ENCODE data around the gene COL9A3.
"Not testable (repeated sequence)": the region's sequence is repeated elsewhere in the genome, so short reads cannot be mapped to it uniquely, and the experiment has no call there.

Gene COL9A3

DNA sequence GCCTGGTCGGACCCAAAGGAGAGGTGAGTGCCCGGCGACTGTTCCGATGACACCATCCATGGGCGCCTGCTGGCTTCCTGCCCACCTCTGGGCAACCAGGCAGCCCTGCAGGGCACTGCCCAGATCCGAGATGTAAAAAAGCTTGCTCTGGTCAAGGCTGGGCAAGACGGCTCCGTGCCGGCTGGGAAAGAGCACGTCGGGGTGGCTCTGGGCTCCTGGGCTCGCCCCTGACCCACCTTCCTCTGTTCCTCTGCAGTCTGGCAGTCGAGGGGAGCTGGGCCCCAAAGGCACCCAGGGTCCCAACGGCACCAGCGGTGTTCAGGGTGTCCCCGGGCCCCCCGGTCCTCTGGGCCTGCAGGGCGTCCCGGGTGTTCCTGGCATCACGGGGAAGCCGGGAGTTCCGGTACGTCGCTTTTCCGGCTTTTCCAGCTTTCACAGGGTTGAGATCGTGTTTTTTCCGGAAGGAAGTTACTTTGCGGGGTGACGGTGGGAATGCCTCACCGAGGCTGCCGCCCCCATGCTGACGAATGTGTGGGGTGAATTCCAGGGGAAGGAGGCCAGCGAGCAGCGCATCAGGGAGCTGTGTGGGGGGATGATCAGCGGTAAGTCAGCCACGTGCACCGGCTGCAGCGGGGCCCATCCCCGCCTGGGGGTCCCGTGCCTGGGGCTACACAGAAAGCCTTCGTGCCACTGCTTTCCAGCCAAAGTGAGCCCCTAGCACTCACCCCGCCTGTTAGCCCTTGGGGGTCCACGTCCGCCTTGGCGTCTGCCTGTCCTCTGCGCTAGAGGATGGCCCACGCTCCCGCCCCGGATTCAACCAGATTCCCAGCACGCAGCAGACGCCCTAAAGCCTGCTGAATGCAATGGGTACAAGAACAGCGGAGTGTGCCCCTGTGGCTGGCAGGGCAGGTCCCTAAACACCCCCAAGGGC, 19.3 kb downstream of the COL9A3 start:
- peak; percentile 72 for DNase-seq (ENCODE audit: low spot score)

DNA sequence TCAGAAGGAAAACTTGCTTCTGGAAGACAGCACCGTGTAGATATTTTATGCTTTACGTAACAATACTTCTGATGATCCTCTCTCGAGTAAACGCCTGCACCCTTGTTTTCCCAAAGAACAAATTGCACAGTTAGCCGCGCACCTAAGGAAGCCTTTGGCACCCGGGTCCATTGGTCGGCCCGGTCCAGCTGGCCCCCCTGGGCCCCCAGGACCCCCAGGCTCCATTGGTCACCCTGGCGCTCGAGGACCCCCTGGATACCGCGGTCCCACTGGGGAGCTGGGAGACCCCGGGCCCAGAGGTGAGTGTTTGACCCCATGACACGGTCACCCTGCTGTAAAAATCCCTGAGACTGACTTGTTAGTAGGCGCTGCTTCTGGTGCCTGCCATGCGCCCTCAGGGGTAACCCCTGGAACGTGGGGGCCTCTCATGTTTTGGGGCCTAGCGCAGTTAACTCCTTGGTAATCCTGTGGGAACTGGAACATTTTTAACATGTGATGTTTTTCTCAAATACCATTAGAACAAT, 20.2 kb downstream of the COL9A3 start:
- DNase-seq (ENCODE audit: low spot score) = no peak

DNA sequence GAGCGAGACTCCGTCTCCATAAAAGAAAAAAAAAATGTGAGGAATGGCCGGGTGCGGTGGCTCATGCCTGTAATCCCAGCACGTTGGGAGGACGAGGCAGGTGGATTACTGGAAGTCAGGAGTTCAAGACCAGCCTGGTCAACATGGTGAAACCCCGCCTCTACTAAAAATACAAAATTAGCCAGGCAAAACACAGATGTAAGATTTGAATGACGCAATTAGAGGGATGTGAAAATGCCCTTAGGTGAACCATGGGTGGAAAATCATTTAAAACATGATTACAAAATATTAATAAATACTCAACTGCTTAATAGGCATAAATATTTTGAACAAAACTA, 20.9 kb downstream of the COL9A3 start:
- no peak for DNase-seq (ENCODE audit: low spot score)

DNA sequence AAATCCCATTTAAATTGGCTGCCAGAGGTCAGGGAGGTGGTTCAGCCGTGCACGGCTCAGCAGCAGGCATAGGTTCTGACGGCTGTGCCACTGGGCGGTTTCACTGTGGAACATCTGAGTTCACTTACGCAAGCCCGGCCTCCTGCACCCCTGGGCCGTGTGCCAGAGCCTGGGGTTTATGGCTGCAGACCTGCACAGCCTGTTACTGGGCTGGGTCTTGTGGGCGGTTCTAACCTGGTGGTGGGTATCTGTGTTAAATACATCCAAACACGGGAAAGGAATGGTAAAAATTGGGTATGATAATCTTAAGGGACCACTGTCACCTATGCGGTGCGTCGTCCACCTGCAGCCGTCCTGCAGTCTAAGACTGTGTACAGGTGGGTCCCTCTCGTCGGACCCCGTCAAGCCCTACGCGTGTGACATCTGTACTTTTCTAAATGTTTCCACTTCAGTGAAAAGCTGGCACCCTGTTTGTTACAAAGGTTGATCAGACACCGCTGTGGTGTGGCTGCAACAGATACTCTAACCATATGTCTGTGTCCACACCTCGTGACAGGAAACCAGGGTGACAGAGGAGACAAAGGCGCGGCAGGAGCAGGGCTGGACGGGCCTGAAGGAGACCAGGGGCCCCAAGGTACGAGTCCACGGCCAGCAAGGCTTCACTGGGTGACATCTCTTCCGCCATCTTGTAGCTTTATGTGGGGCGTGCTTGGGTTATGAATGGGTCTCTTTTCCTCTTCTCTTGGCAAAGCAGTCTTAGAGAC, 21.5 kb downstream of the COL9A3 start:
- peak; percentile 63 for DNase-seq (ENCODE audit: low spot score)

DNA sequence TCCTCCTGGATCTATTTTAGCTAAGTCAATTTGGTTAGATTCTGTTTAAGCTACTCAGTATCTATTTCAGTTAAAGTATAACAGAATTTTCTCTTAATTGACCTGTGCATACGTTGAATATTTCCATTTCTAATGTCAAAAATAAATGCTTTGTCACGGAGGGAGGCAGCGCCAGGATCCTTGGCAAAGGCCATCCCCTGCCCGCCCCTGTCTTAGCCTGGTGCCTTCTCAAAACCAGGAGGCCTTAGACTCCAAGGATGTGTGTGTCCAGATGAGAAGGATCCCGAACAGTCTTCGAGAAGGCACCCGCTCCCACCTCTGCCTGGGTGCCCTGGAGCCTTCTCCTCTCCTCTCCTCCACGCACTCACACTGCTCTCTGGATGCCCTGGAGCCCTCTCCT, 22.4 kb downstream of the COL9A3 start:
- no peak for DNase-seq (ENCODE audit: low spot score)

DNA sequence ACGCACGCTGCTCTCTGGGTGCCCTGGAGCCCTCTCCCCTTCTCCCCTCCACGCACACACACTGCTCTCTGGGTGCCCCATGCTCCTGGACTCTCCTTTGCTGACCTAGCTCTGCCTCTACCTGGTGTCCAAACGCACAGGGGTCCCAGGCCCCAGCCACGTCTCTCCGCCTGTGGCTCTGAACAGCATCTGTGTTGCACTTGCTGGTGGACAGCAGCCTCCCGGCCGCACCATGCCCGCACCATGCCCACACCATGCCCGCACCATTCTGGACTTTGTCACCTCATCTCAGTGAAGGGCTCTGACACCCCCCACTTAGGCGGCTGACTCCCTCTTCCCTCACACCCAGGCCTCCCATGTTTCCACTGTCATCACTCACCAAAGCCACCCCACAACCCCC, 23.0 kb downstream of the COL9A3 start:
- DNase-seq (ENCODE audit: low spot score) = no peak

DNA sequence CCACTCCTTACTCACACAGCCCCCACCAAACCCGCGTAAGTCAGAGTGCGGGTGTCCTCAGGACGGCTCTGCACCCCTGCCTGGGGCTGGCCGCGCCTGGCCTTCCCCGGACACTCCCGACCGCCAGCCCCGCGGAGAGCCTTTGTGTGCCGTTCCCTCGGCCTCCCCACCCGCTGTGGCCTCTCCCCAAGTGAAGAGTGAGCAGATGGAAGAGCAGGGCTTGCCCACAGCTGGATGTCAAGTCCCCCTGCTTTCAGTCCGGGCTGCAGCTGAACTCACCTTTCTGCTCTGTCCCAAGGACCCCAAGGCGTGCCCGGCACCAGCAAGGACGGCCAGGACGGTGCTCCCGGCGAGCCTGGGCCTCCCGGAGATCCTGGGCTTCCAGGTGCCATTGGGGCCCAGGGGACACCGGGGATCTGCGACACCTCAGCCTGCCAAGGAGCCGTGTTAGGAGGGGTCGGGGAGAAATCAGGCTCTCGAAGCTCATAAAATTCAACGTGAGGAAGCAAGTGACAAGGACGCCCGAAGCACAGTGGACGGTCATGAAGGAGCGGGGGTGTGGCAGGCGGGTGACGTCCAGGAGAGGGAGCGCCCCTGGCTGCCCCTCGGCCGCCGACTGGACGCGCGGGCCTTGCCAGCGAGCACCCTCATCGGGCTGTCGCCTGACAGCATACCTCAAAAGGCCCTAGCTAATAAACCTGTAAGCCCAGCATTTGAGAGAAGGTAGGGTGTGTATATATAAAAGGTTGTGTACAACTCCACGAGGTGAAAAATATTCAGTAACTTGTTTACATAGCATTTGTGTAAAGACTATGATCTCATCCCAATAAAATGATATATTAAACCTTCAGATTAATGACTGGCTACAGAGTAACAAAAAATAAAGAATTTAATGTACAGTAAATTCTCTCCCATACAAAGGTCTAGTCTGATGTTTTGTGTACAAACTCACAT, 23.7 kb downstream of the COL9A3 start:
- peak; percentile 4 for DNase-seq (ENCODE audit: low spot score)

DNA sequence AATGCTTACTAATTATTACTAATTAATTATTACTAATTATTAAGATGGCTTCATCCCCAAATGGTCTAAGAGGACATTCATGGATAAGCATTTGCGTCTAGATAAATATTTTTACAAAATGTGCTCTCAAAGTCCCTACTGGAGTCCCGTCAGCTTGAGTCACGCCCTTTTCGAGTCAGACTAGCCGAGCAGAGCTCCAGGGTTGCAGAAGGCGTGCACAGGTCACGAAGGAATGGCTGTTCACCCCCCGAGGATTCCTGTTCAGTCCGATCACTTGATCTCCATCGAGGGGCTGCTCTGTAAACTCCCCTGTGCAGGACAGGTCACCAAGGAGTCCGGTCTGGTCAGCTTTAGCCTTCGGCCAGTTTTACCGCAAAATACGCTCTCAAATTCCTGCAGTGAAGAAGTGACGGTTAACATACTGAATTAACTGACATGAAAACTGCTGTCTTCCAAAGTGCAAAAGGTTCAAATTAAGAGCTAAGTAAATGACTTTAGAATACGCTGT, 24.9 kb downstream of the COL9A3 start:
- no peak for DNase-seq (ENCODE audit: low spot score)

DNA sequence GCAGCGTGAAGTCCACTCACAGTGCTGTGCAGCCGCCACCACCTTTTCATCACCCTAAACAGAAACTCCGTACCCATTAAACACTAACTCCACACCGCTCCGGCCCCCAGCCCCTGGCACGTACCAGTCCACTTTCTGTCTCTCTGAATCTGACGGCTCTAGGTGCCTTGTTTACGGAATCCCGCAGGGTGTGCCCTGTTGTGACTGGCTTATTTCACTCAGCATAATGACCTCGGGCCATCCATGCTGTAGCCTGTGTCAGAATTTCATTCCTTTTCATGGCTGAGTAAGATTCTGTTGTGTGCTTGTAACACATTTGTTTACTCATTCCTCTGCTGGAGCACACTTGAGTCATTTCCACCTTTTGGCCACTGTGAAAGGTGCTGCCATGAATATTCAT, 26.8 kb downstream of the COL9A3 start:
- no peak for DNase-seq (ENCODE audit: low spot score)

DNA sequence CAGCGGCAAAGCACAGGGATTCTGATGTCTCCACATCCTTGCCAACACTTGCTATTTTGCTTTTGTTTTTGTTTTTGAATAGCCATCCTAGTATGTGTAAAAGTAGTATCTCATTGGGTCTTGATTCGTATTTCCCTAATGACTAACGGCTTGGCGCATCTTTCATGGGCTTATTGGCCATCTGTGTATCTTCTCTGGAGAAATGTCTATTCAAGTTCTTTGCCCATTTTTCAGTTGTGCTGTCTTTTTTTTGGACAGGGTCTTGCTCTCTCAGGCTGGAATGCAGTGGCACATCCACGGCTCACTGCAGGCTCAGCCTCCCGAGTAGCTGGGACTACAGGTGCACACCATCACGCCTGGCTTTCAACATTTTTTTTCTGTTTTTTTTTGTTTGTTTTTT, 27.3 kb downstream of the COL9A3 start:
- DNase-seq (ENCODE audit: low spot score) = no peak

DNA sequence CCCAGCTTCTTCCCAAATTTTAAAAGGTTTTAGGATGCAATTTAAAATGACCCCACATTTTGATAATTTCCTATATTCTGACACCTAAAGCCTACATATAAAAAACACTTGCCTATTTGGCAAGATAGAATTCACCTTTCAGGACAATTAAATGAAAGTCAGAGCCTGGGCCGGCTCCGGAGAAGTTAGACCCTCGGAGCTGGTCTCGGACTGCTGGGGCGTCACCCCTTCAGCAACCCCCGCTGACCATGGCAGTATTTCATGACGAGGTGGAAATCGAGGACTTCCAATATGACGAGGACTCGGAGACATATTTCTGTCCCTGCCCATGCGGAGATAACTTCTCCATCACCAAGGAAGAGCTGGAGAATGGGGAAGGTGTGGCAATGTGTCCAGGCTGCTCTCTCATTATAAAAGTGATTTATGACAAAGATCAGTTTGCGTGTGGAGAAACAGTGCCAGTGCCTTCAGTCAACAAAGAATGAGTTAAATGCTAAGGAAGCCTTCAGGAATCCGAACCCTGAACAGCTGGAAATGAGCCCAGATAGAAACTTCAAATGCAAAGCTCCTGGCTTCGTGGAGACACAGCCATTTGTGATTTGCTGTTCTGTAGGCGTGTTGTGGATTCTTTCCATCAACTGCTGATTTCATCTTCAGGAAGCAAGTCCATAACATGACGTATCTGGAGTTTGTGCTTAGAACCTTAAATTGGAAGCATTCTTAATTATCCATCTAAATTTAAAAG, 28.7 kb downstream of the COL9A3 start:
- DNase-seq (ENCODE audit: low spot score) = no peak

DNA sequence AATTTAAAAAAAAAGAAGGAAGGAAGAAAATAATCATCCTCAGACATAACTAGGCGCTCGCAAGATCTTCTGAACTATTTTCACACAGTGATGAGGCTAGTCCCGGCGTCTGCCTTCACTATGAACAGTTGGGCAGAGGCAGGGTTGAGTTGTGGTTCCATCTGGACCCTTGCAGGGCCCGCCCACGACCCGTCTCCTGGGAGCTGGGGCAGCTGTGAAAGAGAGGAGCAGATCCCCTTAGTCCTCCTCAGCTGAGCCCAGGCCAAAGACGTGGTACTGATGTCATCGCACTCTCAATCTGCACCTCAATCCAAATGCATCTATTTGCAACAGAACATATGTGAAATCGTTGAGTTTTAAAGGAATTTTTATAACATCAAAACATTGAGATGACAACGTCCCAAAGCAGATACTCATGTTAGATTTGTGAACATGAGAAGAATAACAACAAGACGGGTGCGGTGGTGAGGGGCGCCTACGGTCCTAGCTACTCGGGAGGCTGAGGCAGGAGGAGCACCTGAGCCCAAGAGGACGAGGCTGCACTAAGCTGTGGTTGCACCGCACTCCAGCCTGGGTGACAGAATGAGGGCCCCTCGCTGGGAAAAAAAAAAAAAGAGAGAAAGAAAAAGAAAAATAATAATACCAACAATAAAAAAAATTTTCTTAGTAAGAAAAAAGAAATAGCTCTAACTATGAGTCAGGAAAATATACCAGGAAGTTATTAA, 29.5 kb downstream of the COL9A3 start:
- no peak for DNase-seq (ENCODE audit: low spot score)

DNA sequence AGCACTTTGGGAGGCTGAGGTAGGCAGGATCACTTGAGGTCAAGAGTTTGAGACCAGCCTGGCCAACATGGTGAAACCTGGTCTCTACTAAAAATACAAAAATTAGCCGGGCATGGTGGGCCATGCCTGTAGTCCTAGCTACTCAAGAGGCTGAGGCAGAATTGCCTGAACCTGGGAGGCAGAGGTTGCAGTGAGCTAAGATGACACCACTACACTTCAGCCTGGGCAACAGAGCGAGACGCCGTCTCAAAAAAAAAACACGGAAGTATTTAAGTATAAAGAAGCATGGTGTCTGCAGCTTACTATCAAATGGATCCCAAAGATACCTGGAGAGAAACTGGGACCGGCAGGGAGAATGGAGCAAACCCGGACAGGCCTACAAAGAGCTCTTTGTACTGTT, 32.1 kb downstream of the COL9A3 start:
- not testable (repeated sequence) for DNase-seq (ENCODE audit: low spot score)

DNA sequence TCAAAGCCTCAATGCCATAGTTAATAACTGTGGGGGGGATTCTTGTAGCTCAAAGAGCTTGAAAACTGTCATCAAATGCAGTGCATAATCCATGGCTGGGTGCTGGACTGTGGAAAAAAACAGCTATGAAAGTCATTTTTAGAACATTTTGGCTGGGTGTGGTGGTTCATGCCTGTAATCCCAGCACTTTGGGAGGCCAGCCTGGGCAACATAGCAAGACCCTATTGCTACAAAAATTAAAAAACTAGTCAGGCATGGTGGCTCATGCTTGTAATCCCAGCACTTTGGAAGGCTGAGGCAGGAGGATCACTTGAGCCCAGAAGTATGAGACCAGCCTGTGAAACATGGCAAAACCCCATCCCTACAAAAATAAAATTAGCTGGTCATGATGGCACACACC, 32.6 kb downstream of the COL9A3 start:
- DNase-seq (ENCODE audit: low spot score) = no peak

DNA sequence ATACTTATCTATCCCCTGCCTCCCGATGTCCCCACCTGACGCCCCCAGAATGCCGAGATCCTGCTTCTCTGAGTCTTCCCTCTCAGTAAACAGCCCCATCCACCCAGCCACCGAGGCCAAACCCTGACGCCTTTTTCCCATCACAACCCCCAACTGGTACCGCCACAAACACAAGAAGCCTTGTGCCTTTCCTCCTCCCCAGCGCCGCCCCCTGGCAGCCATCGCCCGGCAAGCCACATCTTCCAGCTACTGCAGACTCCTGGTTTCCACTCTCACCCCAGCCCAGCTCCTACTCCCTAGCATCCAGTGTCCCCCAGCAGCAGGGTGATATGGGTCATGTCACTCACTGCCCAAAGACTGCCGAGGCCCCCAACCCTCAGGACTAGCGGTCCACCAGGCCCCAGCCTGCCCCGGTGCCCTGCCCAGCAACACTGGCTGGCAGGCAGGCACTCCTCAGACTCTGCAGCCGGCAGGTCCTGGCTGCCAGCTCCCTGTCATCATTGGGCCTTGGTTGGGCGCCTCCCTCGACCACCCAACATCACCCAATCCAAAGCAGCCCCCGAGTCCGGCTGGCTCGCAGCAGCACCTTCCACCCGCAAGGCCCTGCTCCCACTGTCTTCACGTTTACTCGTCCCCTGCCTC, 33.6 kb downstream of the COL9A3 start:
- no peak for DNase-seq (ENCODE audit: low spot score)

DNA sequence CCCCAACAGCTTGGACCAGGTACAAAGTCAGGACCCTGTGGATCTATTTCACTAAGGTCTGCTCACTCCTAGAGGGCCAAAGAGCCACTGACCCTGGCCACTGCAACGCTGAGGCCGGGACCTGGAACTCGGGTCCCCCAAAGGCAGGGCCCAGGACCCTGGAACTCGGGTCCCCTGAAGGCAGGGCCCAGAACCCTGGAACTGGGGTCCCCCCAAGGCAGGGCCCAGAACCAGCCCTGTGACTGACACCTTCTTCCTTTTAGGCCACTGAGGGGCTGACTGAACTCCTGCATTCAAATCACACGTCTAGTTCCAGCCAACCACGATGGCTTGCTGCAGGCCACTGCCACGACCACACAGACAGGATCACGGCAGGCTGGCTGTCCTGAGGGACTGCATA, 35.3 kb downstream of the COL9A3 start:
- no peak for DNase-seq (ENCODE audit: low spot score)

DNA sequence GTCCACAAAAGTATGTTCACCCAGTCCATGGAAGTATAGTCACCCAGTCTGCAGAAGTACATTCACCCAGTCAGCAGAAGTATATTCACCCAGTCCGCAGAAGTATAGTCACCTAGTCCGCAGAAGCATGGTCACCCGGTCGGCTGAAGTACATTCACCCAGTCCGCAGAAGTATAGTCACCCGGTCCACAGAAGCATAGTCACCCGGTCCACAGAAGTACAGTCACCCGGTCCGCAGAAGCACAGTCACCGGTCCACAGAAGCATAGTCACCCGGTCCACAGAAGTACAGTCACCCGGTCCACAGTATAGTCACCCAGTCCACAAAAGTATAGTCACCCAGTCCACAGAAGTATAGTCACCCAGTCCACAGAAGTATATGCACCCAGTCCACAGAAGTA, 36.0 kb downstream of the COL9A3 start:
- no peak for DNase-seq (ENCODE audit: low spot score)

DNA sequence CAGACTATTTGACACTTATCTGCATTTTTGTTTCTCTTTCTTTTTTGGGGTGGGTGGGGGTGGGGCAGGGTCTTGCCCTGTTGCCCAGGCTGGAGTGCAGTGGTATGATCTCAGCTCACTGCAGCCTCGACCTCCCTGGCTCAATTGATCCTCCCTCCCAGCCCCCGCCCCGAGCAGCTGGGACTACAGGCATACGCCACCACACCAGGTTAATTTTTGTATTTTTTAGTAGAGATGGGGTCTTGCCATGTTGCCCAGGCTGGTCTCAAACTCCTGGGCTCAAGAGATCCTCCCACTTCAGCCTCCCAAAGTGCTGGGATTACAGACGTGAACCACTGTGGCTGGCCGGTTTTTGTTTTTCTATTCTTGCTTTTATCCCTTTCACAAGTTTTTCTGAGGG, 36.5 kb downstream of the COL9A3 start:
- DNase-seq (ENCODE audit: low spot score) = not testable (repeated sequence)

DNA sequence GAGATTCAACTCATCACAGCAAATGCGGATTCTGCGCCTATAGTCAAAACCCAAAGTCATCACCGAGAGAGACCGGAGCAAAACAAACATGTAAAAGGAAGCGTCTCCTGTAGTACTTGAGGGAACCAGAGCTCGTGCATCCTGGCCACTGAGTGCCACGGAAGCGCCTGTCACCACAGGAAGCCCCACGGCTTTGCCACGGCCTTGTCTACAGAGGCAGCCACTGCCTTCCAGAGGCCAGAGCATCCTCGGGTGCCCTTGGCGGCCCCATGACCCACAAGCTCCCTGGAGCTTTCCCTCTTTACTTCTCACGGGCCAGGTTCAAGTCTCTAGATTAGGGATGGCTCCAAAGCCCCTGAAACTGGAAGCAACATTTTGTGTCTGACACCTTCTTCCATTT, 37.3 kb downstream of the COL9A3 start:
- DNase-seq (ENCODE audit: low spot score) = no peak

DNA sequence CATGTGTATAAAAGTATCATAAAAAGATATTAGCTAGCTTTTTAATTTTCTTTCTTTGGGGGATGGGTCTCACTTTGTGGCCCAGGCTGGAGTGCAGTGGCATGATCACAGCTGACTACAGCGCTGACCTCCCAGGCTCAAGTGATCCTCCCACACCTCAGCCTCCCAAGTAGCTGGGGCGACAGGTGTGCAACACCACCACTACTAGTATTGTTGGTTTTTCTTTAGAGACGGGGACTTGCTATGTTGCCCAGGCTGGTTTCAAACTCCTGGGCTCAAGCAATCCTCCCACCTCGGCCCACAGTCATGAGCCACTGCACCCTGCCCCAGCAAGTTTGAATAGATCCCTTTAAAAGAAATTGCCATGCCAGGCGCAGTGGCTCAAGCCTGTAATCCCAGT, 38.3 kb downstream of the COL9A3 start:
- no peak for DNase-seq (ENCODE audit: low spot score)

All from AG20443 (cell line).